Heart left ventricle (tissue), 13 donors: Measurements from ENCODE around the gene MDK.

ENCODE experiments used
- CTCF ChIP-seq, 12 donors: fragments of 200-600 bp; sonication (generic) in 4 of 12; IDR thresholded peaks; one replicate each; pipeline versions ENCODE4 v1.5.0 to v1.8.0; 2018 to 2022; ENCODE audit warnings: antibody characterized with exemption in 12 of 12, mild to moderate bottlenecking in 5 of 12
- POLR2A ChIP-seq, 2 donors: fragments of 450-650 bp; IDR thresholded peaks; one replicate each; pipeline ENCODE4 v1.6.1; 2017; ENCODE audit warnings: antibody characterized with exemption in 2 of 2, mild to moderate bottlenecking in 2 of 2, moderate library complexity in 2 of 2
- donor health status: ischemic (EF 13 %, LVEDD 7.1; RV severe dilation, severe dysfunction).
- donor health status: DM: no; HTN: yes; CAD: no.
- donor health status: DM: no; HTN: no; CAD: no.
- donor health status: ischemic (EF 25% LVEDD 6.9; RV normal size, moderate dysfunction).
- donor health status: ischemic (EF 25% LVEDD 5.7; RV mildly dilated, moderate dysfunction).
- donor health status: ischemic (EF 35%, LVEDD 5.7; RV mildly dilated, moderate dysfunction).
- donor health status: nonischemic (EF 11% LVEDD 7.7; RV severe dilation, severe dysfunction).
- donor health status: DM: yes; HTN: yes; CAD: no.
- donor health status: PGD.
- donor health status: ischemic (EF 29% LVEDD 5.4; RV normal size, mild dysfunction).
- donor health status: nonischemic (EF 23%, LVEDD 6.1; RV moderate dilation, normal function).

- TF ChIP-seq CTCF (IDR thresholded peaks at IDR 0.05) (no peak), POLR2A (IDR thresholded peaks at IDR 0.05) (no peak)
These were observed 12.3 kb downstream of the MDK start for GRCh38 chr11:46393759-46394158.
